ENCODE data around the gene NDE1. TPM values are rescaled to one million over a fixed set of nuclear protein-coding genes. Genes with fewer than 3 reads are reported as not detected.

Gene NDE1
- polyA plus RNA-seq, 2 of the 4 experiments (the other 2 are of a cell fraction), result 27.6 to 30.6 TPM

- no peak overlapping the region for H3K4me3 ChIP-seq
- H3K4me2 ChIP-seq, result no peak overlapping the region
- 0 out of 3 replicates have a peak, but pooled peaks cover 4% of the 10 kb centered on the region for H3K4me1 ChIP-seq
- ChIA-PET CTCF (interaction anchor here (0.9 to 1.8 kb wide), 4 partner anchors 10 to 54 kb away, joined by 3 to 4 read pairs (median 3); no protein-coding TSS in a partner anchor), POLR2A (no interaction called here)
- ATAC-seq (no peak), FAIRE-seq (no peak), DNase-seq (ENCODE audit: low read depth in 1 of 2, low spot score in 1 of 2) (no peak)
- WGBS (ENCODE audit: missing lambda C conversion rate), result 94% methylated on average over 6 of the region's 6 CpGs
- no peak overlapping the region for H3K27ac ChIP-seq
- no peaks in the 10 kb centered on the region for H3K9me3 ChIP-seq
- TF ChIP-seq, protein P1, sequence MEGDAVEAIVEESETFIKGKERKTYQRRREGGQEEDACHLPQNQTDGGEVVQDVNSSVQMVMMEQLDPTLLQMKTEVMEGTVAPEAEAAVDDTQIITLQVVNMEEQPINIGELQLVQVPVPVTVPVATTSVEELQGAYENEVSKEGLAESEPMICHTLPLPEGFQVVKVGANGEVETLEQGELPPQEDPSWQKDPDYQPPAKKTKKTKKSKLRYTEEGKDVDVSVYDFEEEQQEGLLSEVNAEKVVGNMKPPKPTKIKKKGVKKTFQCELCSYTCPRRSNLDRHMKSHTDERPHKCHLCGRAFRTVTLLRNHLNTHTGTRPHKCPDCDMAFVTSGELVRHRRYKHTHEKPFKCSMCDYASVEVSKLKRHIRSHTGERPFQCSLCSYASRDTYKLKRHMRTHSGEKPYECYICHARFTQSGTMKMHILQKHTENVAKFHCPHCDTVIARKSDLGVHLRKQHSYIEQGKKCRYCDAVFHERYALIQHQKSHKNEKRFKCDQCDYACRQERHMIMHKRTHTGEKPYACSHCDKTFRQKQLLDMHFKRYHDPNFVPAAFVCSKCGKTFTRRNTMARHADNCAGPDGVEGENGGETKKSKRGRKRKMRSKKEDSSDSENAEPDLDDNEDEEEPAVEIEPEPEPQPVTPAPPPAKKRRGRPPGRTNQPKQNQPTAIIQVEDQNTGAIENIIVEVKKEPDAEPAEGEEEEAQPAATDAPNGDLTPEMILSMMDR (IDR thresholded peaks at IDR 0.05), result no peak
- TF ChIP-seq ZNF302 (CRISPR knock-in tag; IDR thresholded peaks at IDR 0.05) (no peak), HEYL (CRISPR knock-in tag; IDR thresholded peaks at IDR 0.05) (no peak), E2F6 (IDR thresholded peaks at IDR 0.05; ENCODE audit: borderline replicate concordance, low read depth) (no peak), NFE2L2 (conservative IDR thresholded peaks at IDR 0.05; ENCODE audit: low read length) (no peak), POLR2AphosphoS2 (conservative IDR thresholded peaks at IDR 0.05; ENCODE audit: low read length) (no peak), EHF (CRISPR knock-in tag; IDR thresholded peaks at IDR 0.05) (no peak), PBX3 (IDR thresholded peaks at IDR 0.05) (no peak), CHD2 (IDR thresholded peaks at IDR 0.05; ENCODE audit: low read length, partially characterized antibody) (no peak), FOSL2 (IDR thresholded peaks at IDR 0.05) (no peak), FOSL2 (CRISPR knock-in tag; IDR thresholded peaks at IDR 0.05) (no peak), EP300 (IDR thresholded peaks at IDR 0.05) (no peak)
Observed at GRCh38 chr16:15609286-15609649, 40.8 kb upstream of the NDE1 start.

- ATAC-seq (no peak), FAIRE-seq (no peak), DNase-seq (ENCODE audit: low read depth in 1 of 2, low spot score in 1 of 2) (no peak)
- Histone ChIP-seq H3K27ac (no peak overlapping the region), H3K4me3 (no peak overlapping the region), H3K9me3 (no peaks in the 10 kb centered on the region), H3K4me2 (no peak overlapping the region), H3K4me1 (0 out of 3 replicates have a peak, but pooled peaks cover 4% of the 10 kb centered on the region)
- CTCF ChIA-PET, result no interaction called here
- 79% methylated on average over 10 of the region's 10 CpGs for WGBS (ENCODE audit: missing lambda C conversion rate)
- TF ChIP-seq ELK1 (IDR thresholded peaks at IDR 0.05; ENCODE audit: low read depth, low read length) (no peak), GATA3 (IDR thresholded peaks at IDR 0.05; ENCODE audit: borderline replicate concordance) (no peak), HMGXB4 (CRISPR knock-in tag; IDR thresholded peaks at IDR 0.05; ENCODE audit: borderline replicate concordance) (no peak), CHD2 (IDR thresholded peaks at IDR 0.05; ENCODE audit: low read length, partially characterized antibody) (no peak), JUNB (IDR thresholded peaks at IDR 0.05) (no peak), FOXS1 (CRISPR knock-in tag; IDR thresholded peaks at IDR 0.05) (no peak)
- TF ChIP-seq, protein P2, sequence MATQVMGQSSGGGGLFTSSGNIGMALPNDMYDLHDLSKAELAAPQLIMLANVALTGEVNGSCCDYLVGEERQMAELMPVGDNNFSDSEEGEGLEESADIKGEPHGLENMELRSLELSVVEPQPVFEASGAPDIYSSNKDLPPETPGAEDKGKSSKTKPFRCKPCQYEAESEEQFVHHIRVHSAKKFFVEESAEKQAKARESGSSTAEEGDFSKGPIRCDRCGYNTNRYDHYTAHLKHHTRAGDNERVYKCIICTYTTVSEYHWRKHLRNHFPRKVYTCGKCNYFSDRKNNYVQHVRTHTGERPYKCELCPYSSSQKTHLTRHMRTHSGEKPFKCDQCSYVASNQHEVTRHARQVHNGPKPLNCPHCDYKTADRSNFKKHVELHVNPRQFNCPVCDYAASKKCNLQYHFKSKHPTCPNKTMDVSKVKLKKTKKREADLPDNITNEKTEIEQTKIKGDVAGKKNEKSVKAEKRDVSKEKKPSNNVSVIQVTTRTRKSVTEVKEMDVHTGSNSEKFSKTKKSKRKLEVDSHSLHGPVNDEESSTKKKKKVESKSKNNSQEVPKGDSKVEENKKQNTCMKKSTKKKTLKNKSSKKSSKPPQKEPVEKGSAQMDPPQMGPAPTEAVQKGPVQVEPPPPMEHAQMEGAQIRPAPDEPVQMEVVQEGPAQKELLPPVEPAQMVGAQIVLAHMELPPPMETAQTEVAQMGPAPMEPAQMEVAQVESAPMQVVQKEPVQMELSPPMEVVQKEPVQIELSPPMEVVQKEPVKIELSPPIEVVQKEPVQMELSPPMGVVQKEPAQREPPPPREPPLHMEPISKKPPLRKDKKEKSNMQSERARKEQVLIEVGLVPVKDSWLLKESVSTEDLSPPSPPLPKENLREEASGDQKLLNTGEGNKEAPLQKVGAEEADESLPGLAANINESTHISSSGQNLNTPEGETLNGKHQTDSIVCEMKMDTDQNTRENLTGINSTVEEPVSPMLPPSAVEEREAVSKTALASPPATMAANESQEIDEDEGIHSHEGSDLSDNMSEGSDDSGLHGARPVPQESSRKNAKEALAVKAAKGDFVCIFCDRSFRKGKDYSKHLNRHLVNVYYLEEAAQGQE (IDR thresholded peaks at IDR 0.05), result no peak
- TF ChIP-seq, protein P1 (IDR thresholded peaks at IDR 0.05), result no peak
- TF ChIP-seq, protein P3, sequence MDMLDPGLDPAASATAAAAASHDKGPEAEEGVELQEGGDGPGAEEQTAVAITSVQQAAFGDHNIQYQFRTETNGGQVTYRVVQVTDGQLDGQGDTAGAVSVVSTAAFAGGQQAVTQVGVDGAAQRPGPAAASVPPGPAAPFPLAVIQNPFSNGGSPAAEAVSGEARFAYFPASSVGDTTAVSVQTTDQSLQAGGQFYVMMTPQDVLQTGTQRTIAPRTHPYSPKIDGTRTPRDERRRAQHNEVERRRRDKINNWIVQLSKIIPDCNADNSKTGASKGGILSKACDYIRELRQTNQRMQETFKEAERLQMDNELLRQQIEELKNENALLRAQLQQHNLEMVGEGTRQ (IDR thresholded peaks at IDR 0.05), result no peak
- POLR2A ChIA-PET, result no interaction called here
Observed at GRCh38 chr16:15610369-15610871, 39.6 kb upstream of the NDE1 start.

Measured in A549 (cell line).